Ovary (tissue), 9 donors: ENCODE data around the gene ARID5B. TPM values are rescaled to one million over a fixed set of nuclear protein-coding genes. Genes with fewer than 3 reads are reported as not detected.
A peak's percentile ranks its signal among the peaks of the same experiment; 100 is the strongest.

Experiments
- DNase-seq, 5 donors: peaks; one replicate each; pipeline ENCODE4 v3.0.0-alpha.2; 2019 to 2020
- H3K27ac ChIP-seq, 2 donors: fragments of 200-600 bp; one replicate each; pipeline versions ENCODE4 v1.5.1 to v1.8.0; 2019 to 2022
- H3K27me3 ChIP-seq: fragments of 200-600 bp; one replicate; pipeline ENCODE4 v1.8.0; 2022
- H3K36me3 ChIP-seq: fragments of 200-600 bp; sonication (generic); one replicate; pipeline ENCODE4 v1.5.1; 2019
- H3K4me1 ChIP-seq: one replicate; pipeline ENCODE4 v1.8.1; 2013; ENCODE audit warnings: mild to moderate bottlenecking, moderate library complexity; ENCODE audit not compliant: insufficient read depth
- H3K4me3 ChIP-seq: fragments of 200-600 bp; sonication (generic); one replicate; pipeline ENCODE4 v1.5.1; 2017
- H3K9me3 ChIP-seq, 2 donors: fragments of 200-600 bp in 1 of 2; sonication (generic) in 1 of 2; one replicate each; pipeline versions ENCODE4 v1.5.1 to v1.8.1; 2013 to 2019; ENCODE audit warnings: mild to moderate bottlenecking in 1 of 2, moderate library complexity in 1 of 2
- EP300 ChIP-seq: sonication (generic); formaldehyde crosslinking; IDR thresholded peaks from one replicate; pipeline ENCODE4 v1.6.1; 2017; ENCODE audit warnings: antibody characterized with exemption
- POLR2A ChIP-seq: fragments of 450-650 bp; IDR thresholded peaks from one replicate; pipeline ENCODE4 v1.6.1; 2017; ENCODE audit warnings: antibody characterized with exemption, mild to moderate bottlenecking, moderate library complexity
- WGBS, 3 donors: extraction: QIAGEN DNeasy Blood & Tissue Kit in 1 of 3; methylation state at CpG; one replicate each; pipeline versions ENCODE4 v1.1.5 to v1.1.7; 2013 to 2017; 5-methylcytosine and 5-hydroxymethylcytosine counted together
- intact Hi-C, 4 donors: fragments of 100-400 bp; cut with DNase I; formaldehyde crosslinking; loops; one replicate each; pipeline versions ENCODE4 v1.11.0 to v1.15.1; 2022 to 2023
- polyA plus RNA-seq, 2 donors: library from polyadenylated mRNA; stranded (reverse); fragments of 200-250 nt in 1 of 2; fragments of 350-450 nt in 1 of 2; fragmentation: Illumina TruSeq in 1 of 2; extraction: RNeasy Lipid Tissue Mini Kit (QIAGEN cat#74804) in 1 of 2; gene quantifications; one replicate each; pipeline ENCODE4 v1.2.3, GENCODE V29; 2013 to 2014
- total RNA-seq, 7 donors: library from RNA; depleted of rRNA in 2 of 7; stranded (reverse); fragments of >200 nt in 2 of 7; fragmentation: NEBNext Ultra II Directional in 3 of 7; extraction: Animal tissue kit (Norgen Biotek cat#: 25700) in 3 of 7; gene quantifications; one replicate each; pipeline versions ENCODE4 v1.1.0 to v1.2.4, GENCODE V29; 2016 to 2023
- TF ChIP-seq, protein P1 (sequence below), 3 donors: fragments of 450-650 bp in 2 of 3; fragments of 200-600 bp in 1 of 3; IDR thresholded peaks; one replicate each; pipeline versions ENCODE4 v1.5.1 to v1.8.0; 2016 to 2022; ENCODE audit warnings: antibody characterized with exemption in 3 of 3, mild to moderate bottlenecking in 1 of 3
- donor health status: DM: no; HTN: no; CAD: no; lungs with moderate emphysema.
- donor health status: DM: no; HTN: no; CAD: no.
- donor health status: Bipolar disorder and iron deficiency.
- donor health status: DM: yes; HTN: yes; CAD: no.
- donor health status: DM: no; HTN: no; CAD: no.
- donor health status: DM: yes; HTN: yes; CAD: no.

The ARID5B gene
- total and polyA plus RNA-seq, 9 donors = 18.3 to 61.8 (median 28.3) TPM

GRCh38 chr10:62057359-62057758 lies 155.9 kb downstream of the ARID5B start:
- TF ChIP-seq POLR2A = no peak
- TF ChIP-seq EP300 = peak; percentile 83
- WGBS, 3 donors = 3 to 5% (median 4%) methylated on average over 3 of the region's 3 CpGs
- no peak for DNase-seq

GRCh38 chr10:62057850-62058249 lies 156.4 kb downstream of the ARID5B start:
- peak overlapping the region; percentile 32 for H3K4me3 ChIP-seq
- WGBS, 3 donors = 29 to 33% (median 30%) methylated on average over 5 of the region's 5 CpGs
- no peaks in the 10 kb centered on the region for H3K27me3 ChIP-seq
- peaks cover 12% of the 10 kb centered on the region for H3K4me1 ChIP-seq
- H3K36me3 ChIP-seq = no peaks in the 10 kb centered on the region
- H3K9me3 ChIP-seq = no peaks in the 10 kb centered on the region
- TF ChIP-seq, protein P1, sequence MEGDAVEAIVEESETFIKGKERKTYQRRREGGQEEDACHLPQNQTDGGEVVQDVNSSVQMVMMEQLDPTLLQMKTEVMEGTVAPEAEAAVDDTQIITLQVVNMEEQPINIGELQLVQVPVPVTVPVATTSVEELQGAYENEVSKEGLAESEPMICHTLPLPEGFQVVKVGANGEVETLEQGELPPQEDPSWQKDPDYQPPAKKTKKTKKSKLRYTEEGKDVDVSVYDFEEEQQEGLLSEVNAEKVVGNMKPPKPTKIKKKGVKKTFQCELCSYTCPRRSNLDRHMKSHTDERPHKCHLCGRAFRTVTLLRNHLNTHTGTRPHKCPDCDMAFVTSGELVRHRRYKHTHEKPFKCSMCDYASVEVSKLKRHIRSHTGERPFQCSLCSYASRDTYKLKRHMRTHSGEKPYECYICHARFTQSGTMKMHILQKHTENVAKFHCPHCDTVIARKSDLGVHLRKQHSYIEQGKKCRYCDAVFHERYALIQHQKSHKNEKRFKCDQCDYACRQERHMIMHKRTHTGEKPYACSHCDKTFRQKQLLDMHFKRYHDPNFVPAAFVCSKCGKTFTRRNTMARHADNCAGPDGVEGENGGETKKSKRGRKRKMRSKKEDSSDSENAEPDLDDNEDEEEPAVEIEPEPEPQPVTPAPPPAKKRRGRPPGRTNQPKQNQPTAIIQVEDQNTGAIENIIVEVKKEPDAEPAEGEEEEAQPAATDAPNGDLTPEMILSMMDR (IDR thresholded peaks at IDR 0.05) = no peak
- TF ChIP-seq EP300 = no peak
- no peak for TF ChIP-seq POLR2A
- H3K27ac ChIP-seq = peak overlapping the region in 1 of 2 donors; percentile 84
- DNase-seq = no peak
- intact Hi-C loops = no loop called here

More at GRCh38 chr10:62057359-62057758, 155.9 kb downstream of the ARID5B start:
- Histone ChIP-seq H3K27me3 (no peaks in the 10 kb centered on the region), H3K9me3 (no peaks in the 10 kb centered on the region), H3K27ac (peak overlapping the region; percentile 63 to 84), H3K4me3 (peak overlapping the region; percentile 32), H3K4me1 (peaks cover 15% of the 10 kb centered on the region), H3K36me3 (no peaks in the 10 kb centered on the region)
- intact Hi-C loops = no loop called here

DNA sequence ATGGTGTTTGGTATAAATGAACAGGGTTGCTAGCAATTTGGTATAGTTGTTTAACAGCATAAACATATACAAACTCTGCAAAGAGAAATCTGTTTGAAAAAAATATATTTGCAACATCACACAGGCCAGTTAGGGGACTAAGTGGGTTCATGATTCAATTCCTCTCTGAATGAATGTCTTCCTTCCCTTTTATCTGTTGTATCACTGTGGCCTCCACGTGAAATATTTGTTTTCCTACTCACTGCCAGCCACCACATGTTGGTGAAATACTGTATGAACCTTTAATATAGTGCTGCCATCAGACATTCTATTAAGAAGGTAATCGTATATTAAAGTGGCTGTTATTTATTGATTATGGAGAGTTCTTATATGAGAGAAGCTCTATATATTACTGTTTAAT lies 157.0 kb downstream of the ARID5B start:
- WGBS, 3 donors = 39 to 41% (median 39%) methylated on average over 2 of the region's 2 CpGs
- Histone ChIP-seq H3K36me3 (no peaks in the 10 kb centered on the region), H3K4me3 (no peak overlapping the region), H3K4me1 (peaks cover 8% of the 10 kb centered on the region), H3K9me3 (no peaks in the 10 kb centered on the region), H3K27me3 (no peaks in the 10 kb centered on the region), H3K27ac (peak overlapping the region in 1 of 2 donors; percentile 84)
- DNase-seq = no peak
- intact Hi-C loops = no loop called here
- TF ChIP-seq POLR2A = no peak
- TF ChIP-seq EP300 = no peak
- TF ChIP-seq, protein P1 (IDR thresholded peaks at IDR 0.05) = no peak

DNA sequence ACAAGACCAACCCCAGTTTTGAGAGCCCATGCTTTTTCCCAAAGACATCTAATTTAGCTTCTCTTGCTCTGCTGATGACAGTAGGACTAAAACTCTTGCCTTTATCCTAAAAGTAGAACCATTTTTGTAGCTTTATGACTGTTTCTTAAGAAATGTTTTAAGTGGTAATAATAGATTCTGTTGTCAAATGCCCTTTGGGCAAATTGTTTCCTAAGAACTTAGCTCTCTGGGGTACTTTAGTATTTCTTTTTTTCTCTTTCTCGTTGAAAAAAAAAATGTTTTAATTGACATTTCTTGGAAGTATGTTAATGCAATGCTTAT lies 157.4 kb downstream of the ARID5B start:
- Histone ChIP-seq H3K27me3 (no peaks in the 10 kb centered on the region), H3K9me3 (no peaks in the 10 kb centered on the region), H3K27ac (peak overlapping the region in 1 of 2 donors; percentile 84), H3K4me1 (peaks cover 11% of the 10 kb centered on the region), H3K36me3 (no peaks in the 10 kb centered on the region), H3K4me3 (no peak overlapping the region)
- TF ChIP-seq, protein P1 (IDR thresholded peaks at IDR 0.05) = no peak
- TF ChIP-seq POLR2A (no peak), EP300 (no peak)
- no peak for DNase-seq
- intact Hi-C loops = no loop called here
- WGBS, 3 donors = 30 to 66% (median 41%) methylated on average over 1 of the region's 1 CpG

DNA sequence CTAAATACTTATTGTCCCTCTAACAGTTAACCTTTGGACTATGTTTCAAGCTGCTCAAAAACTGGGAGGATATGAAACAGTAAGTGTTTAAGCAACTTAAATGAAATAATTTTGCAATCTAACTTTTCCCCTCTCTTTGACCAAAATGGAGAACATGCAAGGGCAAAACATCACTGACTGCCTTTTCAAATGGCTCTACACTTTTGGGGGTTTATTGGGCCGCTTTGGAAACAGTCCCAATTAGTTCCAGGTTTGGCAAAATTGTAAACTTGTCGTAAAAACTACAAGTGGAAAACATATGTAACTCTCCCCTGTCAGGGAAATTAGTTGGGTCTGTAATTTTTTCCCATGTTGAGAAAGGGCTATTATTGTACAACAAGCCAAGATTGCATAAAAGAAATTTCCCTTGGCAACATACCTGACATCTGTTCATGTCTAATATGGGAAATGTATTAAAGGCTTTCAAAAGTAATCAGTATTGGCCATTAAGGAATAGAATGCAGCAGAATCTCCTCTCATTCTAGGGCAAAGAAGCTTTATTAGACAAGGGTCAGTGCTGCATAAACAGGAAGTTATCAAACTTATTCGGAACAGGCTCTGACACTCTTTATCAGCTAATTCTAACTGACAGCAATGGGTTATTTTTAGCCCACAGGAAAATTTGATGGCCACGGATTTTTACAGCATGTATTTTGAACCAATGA lies 157.9 kb downstream of the ARID5B start:
- DNase-seq = no peak
- H3K4me3 ChIP-seq = no peak overlapping the region
- 34 to 52% (median 51%) methylated on average over 4 of the region's 4 CpGs for WGBS, 3 donors
- peak overlapping the region in 1 of 2 donors; percentile 27 for H3K27ac ChIP-seq
- TF ChIP-seq, protein P1 (IDR thresholded peaks at IDR 0.05) = no peak
- no peak for TF ChIP-seq EP300
- no peak for TF ChIP-seq POLR2A
- H3K9me3 ChIP-seq = no peaks in the 10 kb centered on the region
- no peaks in the 10 kb centered on the region for H3K36me3 ChIP-seq
- intact Hi-C loops = no loop called here
- peaks cover 9% of the 10 kb centered on the region for H3K4me1 ChIP-seq
- no peaks in the 10 kb centered on the region for H3K27me3 ChIP-seq
